Motor neuron (in vitro differentiated cells): ENCODE measurements around the gene MEGF10. TPM values are rescaled to one million over a fixed set of nuclear protein-coding genes. Genes with fewer than 3 reads are reported as not detected.

Experiments used
- ATAC-seq, 8 experiments: fragments of 200-7000 bp; cut with Tn5 transposase; replicated peaks in 6 of 8; 2 replicates each; pipeline ENCODE4 v1.8.0; 2021; ENCODE audit warnings: mild to moderate bottlenecking in 8 of 8, moderate library complexity in 8 of 8
- H3K27ac ChIP-seq, 2 donors: fragments of 250-450 bp; sonication (Bioruptor Pico); 2 replicates each; pipeline ENCODE4 v1.9.0; 2021; ENCODE audit warnings: antibody characterized with exemption in 2 of 2, mild to moderate bottlenecking in 2 of 2, moderate library complexity in 1 of 2
- H3K4me1 ChIP-seq, 2 donors: fragments of 250-450 bp; sonication (Bioruptor Pico); replicated peaks in 1 of 2; 2 replicates each; pipeline ENCODE4 v1.6.1; 2021; ENCODE audit warnings: antibody characterized with exemption in 2 of 2, mild to moderate bottlenecking in 2 of 2, moderate library complexity in 1 of 2
- H3K4me3 ChIP-seq, 5 donors: fragments of 250-450 bp; sonication (Bioruptor Pico); 2 replicates each; pipeline ENCODE4 v1.9.0; 2021; ENCODE audit warnings: antibody characterized with exemption in 5 of 5, mild to moderate bottlenecking in 5 of 5, moderate library complexity in 4 of 5
- WGBS, 10 experiments: fragments of 450-650 bp; shearing (Covaris generic); methylation state at CpG; one replicate each; pipeline ENCODE4 v1.0.0; 2022; 5-methylcytosine and 5-hydroxymethylcytosine counted together
- in situ Hi-C, 9 experiments: fragments of 400-800 bp; cut with MboI; loops; one replicate each; pipeline ENCODE4 v1.15.0; 2021; ENCODE audit warnings: low sequenced_read_pairs in 9 of 9, low pct_unique_long_range_greater_than_20kb in 2 of 9; ENCODE audit not compliant: unreplicated experiment in 9 of 9
- total RNA-seq, 8 experiments: library from RNA; unstranded; fragments of 300-600 nt; gene quantifications; 2 replicates each; pipeline versions ENCODE4 v1.2.3 to v1.2.4, GENCODE V29; 2022

MEGF10 gene
- total RNA-seq, 8 experiments from 2014 or later: 1.9 to 317 (median 6.3) TPM

DNA sequence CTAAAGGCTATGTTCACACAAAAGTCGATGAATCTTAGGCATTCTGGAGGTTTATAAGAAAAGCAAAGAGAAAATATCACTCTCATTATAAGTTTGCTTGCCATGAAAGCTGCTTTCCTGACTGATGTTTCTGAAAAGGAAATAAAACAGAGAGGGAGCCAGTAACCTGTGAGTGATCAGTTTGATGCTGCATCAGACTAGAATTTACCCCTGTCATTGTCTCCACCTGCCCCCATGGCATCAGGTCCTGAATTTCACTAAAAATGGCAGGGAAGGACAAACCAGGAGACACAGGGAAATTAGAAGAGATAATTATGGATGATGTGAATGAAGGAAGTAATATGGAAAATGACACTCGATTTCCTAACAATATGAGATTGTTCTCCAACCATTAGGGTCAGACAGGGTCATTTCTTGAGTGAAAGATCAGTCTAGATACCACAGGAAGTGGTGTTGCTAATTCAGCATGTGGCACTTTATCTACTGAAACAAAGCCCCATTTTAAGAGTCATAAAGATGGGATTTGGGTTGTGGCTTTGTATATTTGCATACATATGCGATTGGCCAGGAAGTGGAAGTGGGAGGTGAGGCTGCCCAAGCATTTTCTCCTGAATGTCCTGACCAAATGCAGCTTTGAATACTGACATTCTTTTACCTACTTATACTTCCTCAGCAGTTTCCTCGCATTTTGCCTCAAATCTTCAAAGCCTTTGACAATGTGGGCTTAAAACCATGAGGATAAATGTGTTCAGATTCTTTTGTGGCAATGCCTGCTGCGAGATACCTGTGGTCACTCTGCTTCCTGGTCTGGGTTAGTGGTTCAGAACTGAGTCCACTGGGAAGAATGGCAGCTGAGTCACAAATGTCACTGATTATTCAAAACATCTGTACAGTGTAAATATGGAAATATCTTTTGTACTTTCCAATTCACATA is 29.7 kb downstream of the MEGF10 start:
- in situ Hi-C loops: no loop called here
- 0 to 62% (median 17%) methylated on average over 1 to 5 of the region's 5 CpGs; no CpG with 5 or more reads in 1 of the 10 experiments for WGBS, 10 experiments

DNA sequence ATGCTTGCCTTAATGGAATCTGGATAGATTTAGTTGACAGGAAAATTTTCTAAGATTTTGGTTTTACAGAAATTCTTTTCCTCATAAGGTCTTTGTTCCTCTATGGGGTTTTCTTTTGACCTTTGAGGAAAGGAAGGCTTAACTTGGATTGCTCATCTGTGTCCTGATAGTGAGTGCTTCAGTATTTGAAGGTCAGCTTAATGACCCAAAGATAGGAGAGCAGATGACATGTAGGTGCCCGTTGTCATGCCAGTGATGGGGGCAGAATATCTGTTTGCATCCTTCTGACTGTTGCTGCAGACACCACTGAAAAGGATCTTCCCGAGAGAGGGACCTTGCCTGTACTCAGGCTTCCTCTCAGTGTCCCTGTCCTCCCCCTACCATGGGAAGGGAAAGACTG is 30.9 kb downstream of the MEGF10 start:
- no peaks in the 10 kb centered on the region for H3K4me1 ChIP-seq
- ATAC-seq: no peak
- H3K27ac ChIP-seq: no peak overlapping the region
- WGBS, 10 experiments: 40 to 100% (median 100%) methylated on average over 1 to 2 of the region's 2 CpGs; no CpG with 5 or more reads in 3 of the 10 experiments
- H3K4me3 ChIP-seq: no peak overlapping the region
- in situ Hi-C loops: no loop called here

More for the DNA sequence above, 29.7 kb downstream of the MEGF10 start:
- Histone ChIP-seq H3K27ac (no peak overlapping the region), H3K4me1 (no peaks in the 10 kb centered on the region), H3K4me3 (no peak overlapping the region)
- ATAC-seq: peak in 3 of 8 experiments; percentile 83 to 95 (median 94)

DNA sequence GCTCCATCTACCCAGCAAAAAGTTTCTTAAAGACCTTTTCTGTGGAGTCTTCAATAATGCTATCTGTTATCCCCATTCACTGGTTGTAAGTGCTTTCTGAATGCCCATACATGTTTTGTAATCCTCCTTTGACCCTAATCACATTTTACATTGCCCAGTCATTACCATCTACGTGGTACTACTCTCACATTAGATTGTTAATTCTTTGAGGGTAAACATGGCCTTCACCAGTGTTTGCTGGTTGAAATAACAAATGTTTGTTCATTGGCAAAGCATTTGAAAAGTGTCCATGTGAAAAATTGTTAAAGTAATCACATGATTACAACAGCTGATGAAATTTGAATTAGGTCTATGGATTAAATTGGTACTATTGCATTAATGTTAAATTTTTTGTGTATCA is 31.8 kb downstream of the MEGF10 start:
- peak in 1 of 8 experiments; percentile 51 for ATAC-seq
- in situ Hi-C loops: no loop called here

DNA sequence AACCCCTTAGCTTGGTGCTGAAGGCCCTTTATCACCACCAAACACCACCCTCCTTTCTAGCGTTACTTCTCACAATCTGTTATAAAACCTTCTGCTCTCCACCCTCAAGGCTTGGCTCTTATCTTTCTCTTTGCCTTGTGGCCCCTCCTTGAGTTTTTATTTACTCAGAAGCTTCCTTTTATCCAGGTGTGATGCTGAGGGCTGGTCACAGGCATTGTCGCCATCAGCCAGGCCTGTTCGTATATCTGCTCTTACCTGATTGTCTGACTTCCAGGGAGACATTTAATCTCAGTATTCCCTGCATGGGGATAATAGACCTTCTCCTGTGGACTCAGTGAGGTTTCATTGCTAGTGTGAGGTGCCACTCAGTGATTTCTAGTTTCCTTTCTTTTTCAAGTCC is 34.2 kb downstream of the MEGF10 start:
- no peak overlapping the region for H3K4me3 ChIP-seq
- in situ Hi-C loops: no loop called here
- no peaks in the 10 kb centered on the region for H3K4me1 ChIP-seq
- no peak overlapping the region for H3K27ac ChIP-seq
- ATAC-seq: no peak
- WGBS, 10 experiments: 50 to 100% (median 98%) methylated on average over 1 to 3 of the region's 3 CpGs

More for the DNA sequence above, 31.8 kb downstream of the MEGF10 start:
- H3K4me1 ChIP-seq: no peaks in the 10 kb centered on the region
- no peak overlapping the region for H3K27ac ChIP-seq
- no peak overlapping the region for H3K4me3 ChIP-seq
- WGBS, 10 experiments: 0 to 100% (median 45%) methylated on average over 1 of the region's 1 CpG; no CpG with 5 or more reads in 2 of the 10 experiments

DNA sequence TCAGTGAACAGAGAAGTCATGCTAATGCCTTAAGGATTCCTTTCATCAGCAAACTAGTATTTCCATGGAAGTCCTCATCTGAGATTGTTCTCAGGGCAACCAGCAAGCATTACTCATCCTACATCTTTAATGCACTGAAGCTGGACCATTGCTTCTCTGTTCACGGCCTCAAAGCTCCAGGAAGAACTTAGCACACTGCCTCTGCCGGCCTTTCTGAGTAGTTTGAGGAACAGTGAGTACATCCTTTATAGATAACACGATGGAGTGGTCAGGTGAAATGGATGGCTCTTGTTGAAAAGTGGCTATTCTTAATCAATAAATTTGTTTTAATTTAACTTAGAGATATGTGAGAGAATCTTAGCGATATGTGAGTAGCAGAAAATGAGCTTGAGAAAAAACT is 35.8 kb downstream of the MEGF10 start:
- no peak overlapping the region for H3K27ac ChIP-seq
- in situ Hi-C loops: no loop called here
- no peak overlapping the region for H3K4me3 ChIP-seq
- H3K4me1 ChIP-seq: no peaks in the 10 kb centered on the region
- peak in 3 of 8 experiments; percentile 51 to 70 (median 62) for ATAC-seq
- 16 to 87% (median 62%) methylated on average over 1 to 4 of the region's 4 CpGs for WGBS, 10 experiments

DNA sequence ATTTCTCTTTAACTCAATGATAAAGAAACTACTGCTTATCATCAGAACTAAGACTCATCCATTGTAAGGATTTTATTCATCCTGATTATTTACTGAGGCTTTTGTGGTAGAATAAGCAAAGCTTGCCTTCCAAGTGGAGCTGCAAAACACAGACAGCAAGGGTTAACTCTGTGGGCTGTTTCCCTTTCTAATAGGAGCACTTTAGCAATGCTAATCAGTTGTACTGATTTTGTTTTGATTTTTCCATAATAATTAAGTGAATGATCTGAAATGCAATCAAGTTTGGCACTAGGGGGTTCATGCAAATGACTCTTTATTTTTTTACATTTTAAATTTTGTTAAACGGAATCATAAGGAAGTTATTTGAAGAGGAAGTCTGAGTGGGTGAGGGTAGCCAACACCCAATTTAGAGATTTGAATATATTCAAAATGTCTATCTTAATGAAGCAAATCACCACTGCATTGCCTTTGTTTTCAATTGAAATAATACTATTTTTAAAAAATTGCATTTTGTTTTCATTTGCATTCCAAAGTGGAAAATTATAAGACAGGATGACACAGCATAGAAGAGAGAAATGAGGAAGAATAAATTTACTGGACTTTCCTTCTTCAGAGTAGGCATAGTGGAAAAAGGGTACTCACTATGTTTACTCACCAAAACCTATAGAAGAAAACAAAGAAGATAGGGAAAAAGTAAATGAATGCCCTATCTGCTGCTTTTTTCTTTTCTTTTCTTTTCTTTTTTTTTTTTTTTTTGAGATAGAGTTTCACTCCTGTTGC is 36.6 kb downstream of the MEGF10 start:
- ATAC-seq: peak in 3 of 8 experiments; percentile 54 to 77 (median 59)
- no peaks in the 10 kb centered on the region for H3K4me1 ChIP-seq
- 0 to 100% (median 54%) methylated on average over 1 of the region's 1 CpG; no CpG with 5 or more reads in 1 of the 10 experiments for WGBS, 10 experiments
- no peak overlapping the region for H3K27ac ChIP-seq
- H3K4me3 ChIP-seq: no peak overlapping the region
- in situ Hi-C loops: no loop called here

DNA sequence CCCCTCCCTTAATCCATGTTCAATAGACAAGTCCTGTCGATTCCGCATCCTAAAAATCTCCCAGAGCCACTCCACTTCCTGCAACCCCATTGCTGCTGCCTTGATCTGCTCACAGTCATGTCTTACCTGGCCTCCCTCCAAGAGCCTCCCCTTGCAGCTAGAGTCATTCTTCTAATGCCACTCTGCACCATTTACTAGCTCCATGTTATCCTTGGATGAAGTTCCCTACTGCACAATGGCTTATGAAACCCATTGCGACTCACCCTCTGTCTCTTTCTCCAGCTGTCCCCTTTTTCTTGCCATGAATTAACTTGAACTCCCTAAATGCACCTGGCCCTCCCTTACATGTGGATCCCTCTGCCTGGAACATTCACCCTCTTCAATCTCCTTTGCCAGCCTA is 39.5 kb downstream of the MEGF10 start:
- in situ Hi-C loops: no loop called here
- no peak overlapping the region for H3K27ac ChIP-seq

DNA sequence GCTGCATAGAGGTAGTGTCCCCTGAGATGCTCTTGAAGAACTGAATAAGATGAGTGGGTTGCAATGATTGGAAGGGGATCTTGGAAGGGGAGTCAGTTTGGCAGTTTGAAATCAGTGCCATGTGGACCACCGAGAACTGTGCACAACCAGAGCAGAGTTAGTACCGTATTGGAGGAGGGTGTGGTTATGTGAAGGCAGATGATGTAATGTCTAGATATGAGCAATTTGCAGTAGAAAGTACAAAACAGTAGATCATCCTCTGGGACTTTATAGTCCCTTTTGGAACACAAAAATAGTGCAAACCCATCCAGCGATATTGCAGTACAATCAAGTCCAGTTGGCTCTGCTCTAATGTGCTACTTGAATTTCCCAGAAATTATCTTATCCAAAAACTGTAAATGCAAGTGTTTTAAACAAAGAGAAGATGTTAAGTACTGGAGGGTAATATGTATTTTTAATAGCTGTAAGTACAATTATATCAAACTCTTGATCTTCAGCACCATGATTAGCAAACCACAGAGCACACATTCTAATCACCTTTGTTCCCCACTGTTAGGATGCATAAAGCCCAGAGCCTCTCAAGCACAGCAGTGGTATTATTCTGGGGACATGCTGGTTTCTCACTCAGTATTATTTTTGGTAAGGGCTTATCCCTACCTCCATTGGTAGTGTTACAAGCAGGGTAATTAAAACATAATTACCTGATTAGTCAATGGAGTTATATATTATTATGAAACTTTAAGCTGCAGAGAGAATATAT is 41.5 kb downstream of the MEGF10 start:
- Histone ChIP-seq H3K4me3 (no peak overlapping the region), H3K4me1 (peaks cover 0 to 2% of the 10 kb centered on the region in 2 donors), H3K27ac (no peak overlapping the region)
- ATAC-seq: peak in 3 of 8 experiments; percentile 33 to 58 (median 53)
- WGBS, 10 experiments: 3 to 100% (median 83%) methylated on average over 1 to 3 of the region's 3 CpGs; no CpG with 5 or more reads in 1 of the 10 experiments
- in situ Hi-C loops: no loop called here

More for the DNA sequence above, 39.5 kb downstream of the MEGF10 start:
- Histone ChIP-seq H3K4me3 (no peak overlapping the region), H3K4me1 (peaks cover 0 to 2% of the 10 kb centered on the region in 2 donors)
- ATAC-seq: no peak
- WGBS, 10 experiments: 40 to 94% (median 83%) methylated on average over 1 to 3 of the region's 3 CpGs; no CpG with 5 or more reads in 6 of the 10 experiments

DNA sequence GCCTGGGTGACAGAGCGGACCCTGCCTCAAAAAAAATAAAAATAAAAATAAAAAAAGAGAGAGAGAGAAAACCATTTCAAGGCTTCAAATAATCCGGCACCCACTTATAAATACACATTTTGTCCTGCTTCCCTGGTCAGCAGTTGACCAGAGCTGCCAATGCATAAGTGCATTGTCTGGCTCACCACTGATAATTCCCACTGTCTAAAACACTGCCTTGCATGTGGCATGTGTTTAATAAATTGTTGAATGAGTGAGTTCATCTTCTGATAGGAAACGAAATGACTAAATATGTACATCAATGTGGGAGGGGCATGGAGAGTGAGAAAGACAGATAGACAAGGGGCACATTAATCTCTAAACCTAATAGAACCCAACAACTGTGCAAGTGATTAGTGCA is 42.9 kb downstream of the MEGF10 start:
- Histone ChIP-seq H3K27ac (no peak overlapping the region), H3K4me1 (peaks cover 0 to 2% of the 10 kb centered on the region in 2 donors), H3K4me3 (no peak overlapping the region)
- in situ Hi-C loops: no loop called here
- WGBS, 10 experiments: 10 to 90% (median 51%) methylated on average over 1 to 3 of the region's 3 CpGs; no CpG with 5 or more reads in 2 of the 10 experiments
- ATAC-seq: peak in 4 of 8 experiments; percentile 11 to 68 (median 22)

DNA sequence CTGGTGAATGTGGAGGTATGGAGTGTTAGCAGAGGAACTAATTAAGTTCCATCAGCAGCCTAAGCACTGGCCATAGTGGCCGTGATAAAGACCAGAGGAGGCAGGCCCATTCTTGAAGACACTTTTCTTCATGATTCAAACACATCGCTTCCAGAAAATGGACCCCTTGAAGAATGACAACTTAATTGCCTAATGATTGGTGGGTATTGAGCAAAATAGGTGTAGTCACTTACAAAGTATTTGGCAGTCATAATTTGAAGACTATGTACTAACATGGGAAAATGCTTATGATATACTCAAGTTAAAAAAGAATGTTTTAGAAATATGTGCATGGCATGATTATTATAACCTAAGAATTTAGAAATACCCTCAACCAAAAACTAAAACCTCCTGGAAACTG is 44.8 kb downstream of the MEGF10 start:
- Histone ChIP-seq H3K4me1 (peaks cover 0 to 2% of the 10 kb centered on the region in 2 donors), H3K27ac (no peak overlapping the region), H3K4me3 (no peak overlapping the region)
- ATAC-seq: no peak
- 78 to 100% (median 91%) methylated on average over 1 to 2 of the region's 2 CpGs; no CpG with 5 or more reads in 2 of the 10 experiments for WGBS, 10 experiments
- in situ Hi-C loops: no loop called here

DNA sequence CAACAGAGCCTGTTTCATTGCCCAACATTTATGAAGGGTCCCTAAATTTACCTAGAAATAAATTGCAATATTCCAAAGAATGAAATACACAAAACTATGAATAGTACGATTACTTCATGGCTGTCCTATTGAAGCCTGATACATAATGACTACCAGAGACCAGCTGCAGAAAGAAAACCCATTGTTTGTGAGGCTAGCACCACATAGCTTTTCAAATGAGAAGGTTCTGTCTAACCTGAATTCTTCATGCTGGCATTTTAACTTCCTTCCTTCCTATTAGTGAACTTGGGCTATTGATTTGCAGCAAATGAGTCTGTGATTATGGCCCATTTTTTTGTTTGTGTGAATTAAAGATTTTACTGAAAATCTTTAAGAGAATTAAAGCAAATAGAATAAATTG is 47.3 kb downstream of the MEGF10 start:
- in situ Hi-C loops: no loop called here
- WGBS, 10 experiments: 10 to 88% (median 44%) methylated on average over 1 of the region's 1 CpG; no CpG with 5 or more reads in 4 of the 10 experiments
- ATAC-seq: peak in 1 of 8 experiments; percentile 29
- no peak overlapping the region for H3K4me3 ChIP-seq
- H3K27ac ChIP-seq: no peak overlapping the region
- H3K4me1 ChIP-seq: peaks cover 5 to 7% of the 10 kb centered on the region in 2 donors

DNA sequence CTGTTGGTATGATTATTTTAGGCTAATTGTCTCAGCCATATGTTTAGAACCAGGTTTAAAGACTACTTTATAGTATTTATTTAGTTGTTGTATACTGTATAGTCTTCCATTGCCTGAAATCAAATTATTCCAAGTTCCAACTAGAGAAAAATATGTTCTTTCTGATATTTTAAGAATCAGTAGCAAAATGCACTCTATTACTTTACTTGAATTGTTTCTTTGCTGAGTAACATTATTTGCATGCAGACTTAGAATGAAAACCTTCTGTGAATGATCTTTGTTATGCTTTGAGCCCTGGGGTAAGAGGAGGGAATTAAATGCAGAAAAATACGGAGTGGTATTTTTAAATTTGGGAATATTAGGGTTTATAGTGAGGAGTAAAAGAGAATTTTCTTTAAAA is 47.9 kb downstream of the MEGF10 start:
- Histone ChIP-seq H3K4me1 (peaks cover 7 to 12% of the 10 kb centered on the region in 2 donors), H3K27ac (no peak overlapping the region), H3K4me3 (no peak overlapping the region)
- in situ Hi-C loops: no loop called here
- 0 to 100% (median 47%) methylated on average over 1 of the region's 1 CpG for WGBS, 10 experiments
- ATAC-seq: peak in 1 of 8 experiments; percentile 23
